Measurements from ENCODE around the gene ASB6.

GRCh38 chr9:129598089-129598596, 43.8 kb downstream of the ASB6 start:
- no peak for TF ChIP-seq POLR2AphosphoS2 (conservative IDR thresholded peaks at IDR 0.05; ENCODE audit: low read length)
- TF ChIP-seq, protein P1, sequence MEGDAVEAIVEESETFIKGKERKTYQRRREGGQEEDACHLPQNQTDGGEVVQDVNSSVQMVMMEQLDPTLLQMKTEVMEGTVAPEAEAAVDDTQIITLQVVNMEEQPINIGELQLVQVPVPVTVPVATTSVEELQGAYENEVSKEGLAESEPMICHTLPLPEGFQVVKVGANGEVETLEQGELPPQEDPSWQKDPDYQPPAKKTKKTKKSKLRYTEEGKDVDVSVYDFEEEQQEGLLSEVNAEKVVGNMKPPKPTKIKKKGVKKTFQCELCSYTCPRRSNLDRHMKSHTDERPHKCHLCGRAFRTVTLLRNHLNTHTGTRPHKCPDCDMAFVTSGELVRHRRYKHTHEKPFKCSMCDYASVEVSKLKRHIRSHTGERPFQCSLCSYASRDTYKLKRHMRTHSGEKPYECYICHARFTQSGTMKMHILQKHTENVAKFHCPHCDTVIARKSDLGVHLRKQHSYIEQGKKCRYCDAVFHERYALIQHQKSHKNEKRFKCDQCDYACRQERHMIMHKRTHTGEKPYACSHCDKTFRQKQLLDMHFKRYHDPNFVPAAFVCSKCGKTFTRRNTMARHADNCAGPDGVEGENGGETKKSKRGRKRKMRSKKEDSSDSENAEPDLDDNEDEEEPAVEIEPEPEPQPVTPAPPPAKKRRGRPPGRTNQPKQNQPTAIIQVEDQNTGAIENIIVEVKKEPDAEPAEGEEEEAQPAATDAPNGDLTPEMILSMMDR (IDR thresholded peaks at IDR 0.05) = no peak
- no peak for TF ChIP-seq POLR2A (IDR thresholded peaks at IDR 0.05; ENCODE audit: low read length)
- no peak for TF ChIP-seq REST (IDR thresholded peaks at IDR 0.05)
- TF ChIP-seq KDM1A (IDR thresholded peaks at IDR 0.05; ENCODE audit: low read depth) = no peak
- TF ChIP-seq CBX2 (IDR thresholded peaks at IDR 0.05; ENCODE audit: borderline replicate concordance, low read depth) = no peak
